CD4-positive, alpha-beta T cell treated with Interleukin-15 for 4 hours (primary cell): ENCODE results near the gene KCNJ1.

Source experiments
- DNase-seq: peaks from one replicate; pipeline ENCODE4 v3.0.0-alpha.2; 2020; ENCODE audit warnings: low spot score

Gene KCNJ1

GRCh38 chr11:128882451-128882850 is 15.4 kb upstream of the KCNJ1 start:
- no peak for DNase-seq

GRCh38 chr11:128881221-128881620 is 14.1 kb upstream of the KCNJ1 start:
- DNase-seq: no peak

DNA sequence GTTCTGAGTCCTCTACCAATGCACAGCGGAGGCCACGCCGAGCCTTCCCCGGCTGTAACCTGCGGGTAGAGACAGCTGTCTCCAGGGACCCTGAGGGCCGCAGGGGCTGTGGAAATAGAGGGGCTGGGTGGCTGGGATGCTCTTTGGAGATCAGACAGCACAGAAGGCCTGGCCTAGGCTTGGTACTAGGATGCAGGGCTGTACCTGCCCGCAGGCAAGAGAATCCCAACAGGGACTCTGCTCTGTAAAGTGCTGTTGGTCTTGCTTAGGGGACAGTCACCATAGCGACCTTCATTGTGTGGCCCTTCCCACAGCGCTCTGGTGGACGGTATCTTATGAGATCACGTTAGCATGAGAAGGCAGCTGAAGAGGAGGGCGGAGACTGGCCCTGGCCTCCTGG is 12.7 kb upstream of the KCNJ1 start:
- DNase-seq: no peak

- no peak for DNase-seq
Measured at GRCh38 chr11:128878455-128878854, 11.4 kb upstream of the KCNJ1 start.

DNA sequence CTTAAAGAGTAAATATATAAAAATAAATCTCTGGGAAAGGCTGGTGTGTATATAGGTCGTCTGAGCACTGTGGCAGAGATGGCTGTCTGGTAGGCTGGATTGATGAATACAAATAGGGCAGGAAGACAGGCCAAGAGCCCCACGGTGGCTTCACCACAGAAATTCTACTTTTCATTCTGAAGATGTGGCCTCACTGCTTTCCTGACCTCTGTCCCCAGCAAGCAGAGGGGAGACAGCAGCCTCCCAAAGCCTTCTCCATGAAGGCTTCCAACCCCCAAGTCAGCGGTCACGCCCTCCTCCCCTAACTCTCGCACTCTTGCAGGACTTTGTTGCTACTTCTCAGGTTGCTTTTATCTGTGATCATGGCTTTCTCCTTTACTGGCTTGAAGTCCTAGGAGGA is 10.6 kb upstream of the KCNJ1 start:
- DNase-seq: no peak

GRCh38 chr11:128876133-128876650 is 9.1 kb upstream of the KCNJ1 start:
- DNase-seq: no peak

DNA sequence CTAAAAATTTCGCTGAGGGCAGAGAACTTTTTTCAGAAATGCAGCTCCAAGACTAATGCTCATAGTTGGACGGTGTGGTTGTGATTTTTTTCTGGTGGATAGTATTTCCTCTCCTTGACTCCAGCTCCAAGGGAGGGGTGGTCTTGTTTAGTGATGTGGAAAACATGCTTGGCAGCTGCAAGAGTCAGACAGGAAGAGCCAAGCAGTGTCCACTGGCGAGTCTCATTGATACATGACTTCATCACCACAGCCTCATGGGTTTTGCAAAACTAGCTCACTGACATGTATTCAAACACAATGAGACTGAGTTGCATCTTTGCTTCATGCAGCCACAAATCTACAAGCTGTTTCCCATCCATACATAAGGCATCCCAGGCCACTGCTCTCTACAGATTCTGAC is 7.3 kb upstream of the KCNJ1 start:
- no peak for DNase-seq

DNA sequence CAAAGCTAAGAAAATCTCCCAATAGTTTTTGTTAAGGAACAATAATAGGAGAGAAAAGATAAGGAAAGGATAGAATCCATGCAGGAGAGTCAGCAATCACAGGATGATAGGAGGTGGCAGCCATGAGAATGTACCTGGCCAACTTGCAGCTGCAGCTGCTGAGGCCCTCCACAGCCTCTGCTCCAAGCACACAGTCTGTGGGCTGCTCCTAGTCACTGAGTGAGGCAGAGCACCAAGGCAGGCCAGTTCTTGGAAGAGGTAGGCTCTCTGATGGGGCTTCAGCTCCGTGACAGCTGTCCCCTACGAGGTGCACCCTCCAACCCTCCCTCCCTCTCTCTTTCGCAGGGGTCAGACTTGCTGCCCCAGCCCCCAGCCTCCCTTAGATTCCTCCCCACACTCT is 5.5 kb upstream of the KCNJ1 start:
- DNase-seq: no peak

DNA sequence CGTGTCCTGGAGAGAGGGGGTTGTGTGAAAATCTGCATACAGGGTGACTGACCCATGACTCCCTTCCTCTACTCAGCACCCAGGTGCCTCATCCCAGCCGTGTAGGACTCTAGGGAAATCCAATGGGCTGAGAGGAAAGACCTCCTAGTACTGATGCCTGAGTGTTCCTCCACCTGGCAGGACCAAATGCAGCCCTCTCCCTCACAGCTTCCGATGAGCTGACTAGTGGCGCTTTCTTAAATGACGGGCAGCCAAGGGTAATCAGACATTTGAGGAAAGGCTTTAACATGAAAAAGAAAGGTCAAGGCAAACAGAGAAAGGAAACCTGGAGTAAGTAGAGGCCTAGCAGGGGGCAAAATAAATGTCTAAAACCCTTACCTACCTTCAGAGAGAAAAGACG is 5.0 kb upstream of the KCNJ1 start:
- no peak for DNase-seq

GRCh38 chr11:128871168-128871610 is 4.1 kb upstream of the KCNJ1 start:
- no peak for DNase-seq

DNA sequence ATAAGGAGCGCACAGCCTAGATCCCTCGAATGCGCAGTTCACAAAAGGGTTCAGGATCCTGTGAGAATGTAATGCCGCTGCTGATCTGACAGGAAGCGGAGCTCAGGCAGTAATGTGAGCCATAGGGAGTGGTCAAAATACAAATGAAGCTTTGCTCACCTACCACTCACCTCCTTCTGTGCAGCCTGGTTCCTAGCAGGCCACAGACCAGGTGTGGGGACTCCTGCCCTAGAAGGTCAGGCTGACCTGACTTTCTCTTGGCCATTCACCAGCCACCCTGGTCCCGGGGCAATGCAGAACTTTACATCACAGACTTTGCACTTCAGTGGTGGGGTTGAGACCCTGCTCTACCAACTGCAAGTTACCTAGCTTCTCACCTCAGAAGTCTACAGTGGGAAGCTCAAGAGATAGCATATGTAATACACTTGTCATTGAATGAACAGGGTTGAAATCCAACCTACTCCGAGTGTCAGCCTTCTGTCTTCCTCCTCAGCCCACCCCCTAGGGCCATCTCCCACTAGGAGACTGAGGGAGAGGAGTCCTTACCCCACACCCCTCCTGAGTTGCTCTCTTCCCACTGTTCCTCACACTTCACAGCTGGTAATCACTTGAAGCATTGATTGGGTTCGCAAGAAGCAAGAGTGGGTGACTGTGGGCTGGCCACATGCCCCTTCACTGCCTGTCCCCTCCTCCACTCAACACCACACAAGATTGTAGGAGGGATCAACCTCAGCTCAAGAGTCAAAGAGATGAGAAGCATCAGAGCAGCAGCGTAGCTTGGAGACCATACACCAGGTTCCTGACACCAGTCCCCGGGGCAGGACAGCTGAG is 2.0 kb upstream of the KCNJ1 start:
- no peak for DNase-seq

DNA sequence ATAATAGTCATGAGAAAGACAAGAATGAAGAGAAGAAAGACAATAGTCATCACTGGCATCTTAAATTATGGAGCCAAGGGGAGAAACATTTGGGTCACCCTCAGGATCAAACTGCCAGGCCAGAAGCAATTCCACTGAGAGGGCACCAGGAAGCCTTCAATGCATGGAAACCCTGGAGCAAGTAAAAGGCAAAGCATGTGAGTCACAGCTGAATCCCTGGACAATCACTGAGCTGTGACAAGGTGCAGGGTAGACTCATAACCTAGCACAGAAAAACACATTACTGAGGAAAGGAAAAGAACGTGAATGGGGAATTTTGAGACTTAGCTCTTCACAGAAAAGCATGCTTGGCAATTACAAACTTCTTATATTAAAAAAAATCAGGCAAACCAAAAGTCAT is 1.6 kb downstream of the KCNJ1 start:
- no peak for DNase-seq

DNA sequence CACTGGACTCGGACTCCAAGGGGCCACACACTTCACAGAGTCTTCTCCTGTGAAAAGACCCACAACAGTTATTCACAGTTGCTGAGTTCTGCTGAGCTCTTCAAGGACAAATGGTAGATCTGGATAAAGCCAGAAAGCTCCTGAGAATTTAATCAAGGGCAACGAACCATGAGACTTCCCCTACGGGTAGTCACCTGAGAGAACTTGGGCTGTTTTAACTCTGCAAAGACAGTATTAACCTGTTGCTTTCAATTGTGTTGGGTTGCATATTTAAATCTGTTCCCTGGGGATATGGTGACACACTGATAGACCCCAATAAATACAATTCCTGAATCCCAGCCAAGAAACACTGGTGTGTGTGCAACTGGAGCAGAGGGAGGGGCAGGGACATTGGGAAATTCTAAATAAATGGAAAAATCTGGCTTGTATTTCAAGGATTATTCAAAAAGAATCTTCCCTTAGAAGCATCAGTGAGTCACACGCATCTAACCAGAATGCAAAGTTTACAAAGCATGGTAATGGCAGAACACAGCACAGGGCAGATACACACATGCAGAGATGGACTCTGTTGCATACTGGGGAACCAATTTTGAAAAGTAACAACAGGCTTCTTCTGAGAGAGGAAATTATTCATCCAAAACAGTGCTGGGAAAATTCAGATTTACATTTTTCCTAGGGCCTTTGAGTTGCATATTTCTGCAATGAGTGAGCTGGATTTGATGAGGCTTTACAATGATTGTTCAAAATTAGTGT is 4.0 kb downstream of the KCNJ1 start:
- DNase-seq: no peak

DNA sequence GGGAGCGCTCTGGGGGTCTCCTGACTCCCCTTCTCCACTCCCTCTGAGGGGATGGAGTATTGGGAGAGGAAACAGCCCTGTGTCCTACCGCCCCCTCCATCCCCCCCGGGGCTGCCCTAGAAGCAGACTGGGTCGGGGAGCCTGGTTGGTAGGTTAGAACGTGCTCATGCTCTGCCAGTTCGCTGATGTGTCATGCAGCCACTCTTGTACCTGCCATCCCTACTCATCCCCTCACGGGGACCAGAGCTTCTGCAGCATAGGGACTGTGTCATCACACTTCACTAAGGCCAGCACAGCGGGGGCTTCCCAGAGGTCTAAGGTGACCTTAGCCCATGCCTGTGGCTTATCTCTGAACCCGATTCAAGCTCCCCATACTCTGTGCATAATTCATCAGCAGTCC is 4.7 kb downstream of the KCNJ1 start:
- DNase-seq: no peak

- no peak for DNase-seq
Measured at GRCh38 chr11:128860571-128861361, 6.3 kb downstream of the KCNJ1 start.

DNA sequence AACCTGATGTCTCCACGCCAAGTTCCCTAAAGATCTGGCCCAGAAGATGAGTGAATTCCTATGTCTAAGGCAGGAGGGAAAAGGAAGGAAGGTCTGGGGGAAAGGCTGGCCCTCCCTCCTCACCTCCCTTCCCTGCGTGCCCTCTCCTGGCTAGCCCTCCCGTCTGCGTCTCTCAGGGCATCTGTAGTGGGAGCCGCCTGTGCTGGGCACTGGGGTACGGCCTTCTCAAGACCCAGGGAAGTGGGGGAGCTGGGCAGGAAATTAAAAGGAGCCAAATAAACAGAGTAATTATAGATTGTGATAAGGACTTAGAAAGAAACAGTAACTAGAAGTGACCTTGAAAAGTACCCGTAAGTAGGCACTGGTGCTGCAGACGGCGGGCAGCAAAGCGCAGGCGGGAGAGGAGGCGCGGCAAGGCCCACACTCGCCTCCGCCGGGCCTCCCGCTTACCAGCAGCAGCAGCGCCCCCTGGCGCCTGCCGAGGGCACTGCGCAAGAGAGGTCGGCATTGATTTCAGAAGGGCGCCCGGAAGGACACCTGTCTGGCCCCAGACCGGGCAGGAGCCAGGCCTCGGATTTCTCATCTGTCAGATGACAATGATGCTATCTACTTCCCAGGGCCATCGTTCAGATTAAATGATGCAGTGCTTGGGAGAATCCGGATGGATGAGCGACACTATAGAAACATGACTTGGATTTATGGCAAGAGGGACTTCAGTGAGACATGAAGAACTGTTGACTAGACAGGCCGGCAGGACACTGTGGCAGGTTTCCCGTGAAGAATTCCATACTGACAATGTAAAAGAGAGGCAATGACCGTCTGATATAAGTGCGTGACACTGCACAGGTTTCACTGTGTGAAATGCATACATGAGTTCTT is 7.3 kb downstream of the KCNJ1 start:
- DNase-seq: peak; percentile 74

DNA sequence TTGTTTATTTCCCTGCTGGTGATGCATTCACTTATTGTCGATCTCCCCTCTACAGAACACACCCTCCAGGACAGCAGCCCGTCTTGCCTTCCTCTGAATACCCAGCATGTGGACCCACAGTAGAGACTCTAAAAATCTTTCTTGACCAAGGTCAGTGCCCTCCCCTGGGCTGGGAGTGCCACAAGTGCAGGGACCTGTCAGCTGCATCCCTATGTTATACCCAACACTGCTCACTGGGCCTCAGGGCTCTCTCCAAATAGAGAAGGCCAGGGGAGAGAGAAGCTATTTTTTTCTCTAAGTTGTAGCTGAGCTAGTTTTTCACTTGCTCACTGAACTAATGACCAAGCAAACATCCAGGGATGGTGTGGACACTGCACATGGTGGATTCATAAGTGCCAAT is 9.8 kb downstream of the KCNJ1 start:
- DNase-seq: no peak

DNA sequence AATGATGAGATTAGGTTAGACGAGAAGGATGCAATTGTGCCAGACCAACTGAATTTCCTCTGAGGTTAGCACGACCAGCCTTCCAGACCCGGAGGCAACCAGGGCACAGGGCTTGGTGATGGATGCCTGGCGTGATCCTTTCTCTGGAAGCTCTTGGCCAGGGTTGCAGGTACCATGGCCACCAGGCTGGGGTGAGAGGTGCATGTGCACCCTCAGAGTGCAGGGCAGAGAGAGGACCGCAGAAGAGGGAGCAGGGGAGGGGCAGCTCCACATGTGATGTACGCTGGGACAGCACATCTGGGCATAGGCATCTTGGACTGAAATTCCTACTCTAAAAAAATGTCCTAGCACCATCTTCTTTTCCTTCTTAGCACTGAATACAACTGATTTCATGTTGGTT is 10.9 kb downstream of the KCNJ1 start:
- DNase-seq: no peak

GRCh38 chr11:128854841-128855240 is 12.3 kb downstream of the KCNJ1 start:
- no peak for DNase-seq

DNA sequence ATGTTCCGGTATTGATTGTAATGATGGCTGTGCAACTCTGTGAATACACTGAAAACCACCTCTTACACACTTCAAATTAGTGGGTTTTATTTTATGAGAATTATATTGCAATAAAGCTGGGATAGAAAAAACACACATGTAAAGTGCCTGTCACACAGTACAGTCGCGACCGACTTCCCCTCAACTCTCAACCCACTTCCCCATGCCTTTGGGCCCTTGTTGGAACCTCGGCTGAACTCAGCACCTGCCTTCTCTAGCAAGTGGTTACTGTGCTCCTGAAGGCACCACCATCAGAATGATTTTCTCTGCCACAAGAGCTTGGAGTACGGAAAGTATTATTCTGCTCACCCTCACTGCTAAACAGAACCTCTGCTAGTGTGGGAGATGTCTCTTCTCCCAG is 13.5 kb downstream of the KCNJ1 start:
- DNase-seq: no peak

GRCh38 chr11:128852327-128853023 is 14.6 kb downstream of the KCNJ1 start:
- DNase-seq: no peak
